Activated CD4-positive, alpha-beta memory T cell treated with anti-CD3 and anti-CD28 coated beads, Interleukin-2, amount 10 ng/mL, durations not matched to agents 7 days and 5 days (primary cell): ENCODE data around the gene C20orf173. TPM values are rescaled to one million over a fixed set of nuclear protein-coding genes. Genes with fewer than 3 reads are reported as not detected.
A peak's percentile ranks its signal among the peaks of the same experiment; 100 is the strongest.
"Not testable (repeated sequence)": the region's sequence is repeated elsewhere in the genome, so short reads cannot be mapped to it uniquely, and the experiment has no call there.

Experiments used
- CTCF ChIA-PET: fragments of 350-600 bp; sonication (Branson Sonifier 250); formaldehyde crosslinking; loops from one replicate; lab custom pipeline; 2021; ENCODE audit warnings: antibody characterized with exemption, inconsistent platforms; lab: Charles Lee
- POLR2A ChIA-PET: fragments of 350-600 bp; sonication (Branson Sonifier 250); formaldehyde crosslinking; loops from one replicate; lab custom pipeline; 2021; ENCODE audit warnings: antibody characterized with exemption; lab: Charles Lee
- DNase-seq: peaks from one replicate; pipeline ENCODE4 v3.0.0-alpha.2; 2020
- H3K27ac Mint-ChIP-seq: one replicate; pipeline ENCODE4 v1.8.0; 2021; ENCODE audit warnings: mild to moderate bottlenecking, mixed read lengths
- H3K27me3 Mint-ChIP-seq: one replicate; pipeline ENCODE4 v1.8.0; 2021; ENCODE audit warnings: mixed read lengths
- H3K36me3 Mint-ChIP-seq: one replicate; pipeline ENCODE4 v1.8.0; 2021; ENCODE audit warnings: low read depth, mixed read lengths
- H3K4me1 Mint-ChIP-seq: one replicate; pipeline ENCODE4 v1.8.0; 2021; ENCODE audit warnings: mixed read lengths
- H3K4me3 Mint-ChIP-seq: one replicate; pipeline ENCODE4 v1.8.0; 2021; ENCODE audit warnings: mild to moderate bottlenecking, mixed read lengths
- H3K9me3 Mint-ChIP-seq: one replicate; pipeline ENCODE4 v1.8.0; 2021; ENCODE audit warnings: mixed read lengths
- total RNA-seq, 2 experiments: library from RNA; stranded (reverse); gene quantifications; one replicate each; pipeline ENCODE4 v1.2.3, GENCODE V29; 2021

C20orf173 gene
- total RNA-seq, 2 experiments from 2014 or later = not detected

- Mint-ChIP-seq H3K27ac (peak overlapping the region; percentile 29), H3K4me3 (peak overlapping the region; percentile 89), H3K27me3 (no peaks in the 10 kb centered on the region), H3K36me3 (peaks cover 5% of the 10 kb centered on the region), H3K9me3 (no peaks in the 10 kb centered on the region), H3K4me1 (peaks cover 23% of the 10 kb centered on the region)
- CTCF ChIA-PET = interaction anchor here (0.6 kb wide), 1 partner anchor 1127 kb away, joined by 3 read pairs; no protein-coding TSS in a partner anchor
- DNase-seq = no peak
- POLR2A ChIA-PET = interaction anchor here (0.8 to 2.2 kb wide), 7 partner anchors 13 to 410 kb away, joined by 3 to 13 read pairs (median 5); partner anchors contain the start of genes RBM39 and SPAG4
Observed at GRCh38 chr20:35542990-35543389, 13.5 kb upstream of the C20orf173 start.

GRCh38 chr20:35541783-35542662 lies 12.6 kb upstream of the C20orf173 start, which contains the start of gene ERGIC3:
TSS of gene ERGIC3 (plus strand) at chr20:35542078. CDS start at chr20:35542098, 20 bp downstream.
- H3K4me1 Mint-ChIP-seq = peaks cover 23% of the 10 kb centered on the region
- no peaks in the 10 kb centered on the region for H3K27me3 Mint-ChIP-seq
- peak within 1 kb of the TSS; percentile 89 for H3K4me3 Mint-ChIP-seq
- H3K36me3 Mint-ChIP-seq = peaks cover 5% of the 10 kb centered on the region
- no peaks in the 10 kb centered on the region for H3K9me3 Mint-ChIP-seq
- H3K27ac Mint-ChIP-seq = peak within 1 kb of the TSS; percentile 84
- ChIA-PET POLR2A (interaction anchor here (0.8 to 2.2 kb wide), 15 partner anchors 10 to 411 kb away, joined by 3 to 13 read pairs (median 4); partner anchors contain the start of genes MMP24OS, RBM39 and SPAG4), CTCF (interaction anchor here (0.7 to 1.1 kb wide), 3 partner anchors 74 to 994 kb away, joined by 3 to 6 read pairs (median 4); partner anchors contain the start of genes SCAND1 and SPAG4)
- peak; percentile 98 for DNase-seq

GRCh38 chr20:35541118-35541782 lies 11.8 kb upstream of the C20orf173 start:
- peak overlapping the region; percentile 89 for H3K4me3 Mint-ChIP-seq
- CTCF ChIA-PET = interaction anchor here (0.7 to 1.1 kb wide), 3 partner anchors 75 to 995 kb away, joined by 3 to 6 read pairs (median 4); partner anchors contain the start of genes SCAND1 and SPAG4
- H3K4me1 Mint-ChIP-seq = peaks cover 23% of the 10 kb centered on the region
- H3K27ac Mint-ChIP-seq = no peak overlapping the region
- H3K27me3 Mint-ChIP-seq = no peaks in the 10 kb centered on the region
- H3K36me3 Mint-ChIP-seq = peaks cover 5% of the 10 kb centered on the region
- no peak for DNase-seq
- POLR2A ChIA-PET = interaction anchor here (0.6 to 2.2 kb wide), 14 partner anchors 9 to 412 kb away, joined by 3 to 13 read pairs (median 4); partner anchors contain the start of genes CPNE1, MMP24OS, RBM12 and RBM39
- no peaks in the 10 kb centered on the region for H3K9me3 Mint-ChIP-seq

- peaks cover 23% of the 10 kb centered on the region for H3K4me1 Mint-ChIP-seq
- no peak overlapping the region for H3K4me3 Mint-ChIP-seq
- H3K9me3 Mint-ChIP-seq = no peaks in the 10 kb centered on the region
- peak; percentile 46 for DNase-seq
- peaks cover 5% of the 10 kb centered on the region for H3K36me3 Mint-ChIP-seq
- H3K27ac Mint-ChIP-seq = no peak overlapping the region
- POLR2A ChIA-PET = interaction anchor here (1.6 kb wide), 1 partner anchor 124 kb away, joined by 4 read pairs; the partner anchor contains the start of genes CPNE1 and RBM12
- H3K27me3 Mint-ChIP-seq = peaks cover 3% of the 10 kb centered on the region
- CTCF ChIA-PET = no interaction called here
Observed at GRCh38 chr20:35539756-35540212, 10.3 kb upstream of the C20orf173 start.

GRCh38 chr20:35527122-35527769 lies 2.2 kb downstream of the C20orf173 start:
- H3K4me1 Mint-ChIP-seq = no peaks in the 10 kb centered on the region
- DNase-seq = no peak
- CTCF ChIA-PET = interaction anchor here (0.7 kb wide), 1 partner anchor 238 kb away, joined by 3 read pairs; no protein-coding TSS in a partner anchor
- no peak overlapping the region for H3K27ac Mint-ChIP-seq
- H3K4me3 Mint-ChIP-seq = no peak overlapping the region
- no peaks in the 10 kb centered on the region for H3K27me3 Mint-ChIP-seq
- no peaks in the 10 kb centered on the region for H3K9me3 Mint-ChIP-seq
- H3K36me3 Mint-ChIP-seq = no peaks in the 10 kb centered on the region
- POLR2A ChIA-PET = interaction anchor here (1.4 kb wide), 1 partner anchor 14 kb away, joined by 4 read pairs; the partner anchor contains the start of gene ERGIC3

GRCh38 chr20:35525639-35526038 lies 3.8 kb downstream of the C20orf173 start:
- no peak overlapping the region for H3K4me3 Mint-ChIP-seq
- ChIA-PET CTCF (interaction anchor here (0.6 kb wide), 1 partner anchor 158 kb away, joined by 3 read pairs; no protein-coding TSS in a partner anchor), POLR2A (no interaction called here)
- DNase-seq = no peak
- no peaks in the 10 kb centered on the region for H3K4me1 Mint-ChIP-seq
- no peaks in the 10 kb centered on the region for H3K27me3 Mint-ChIP-seq
- H3K9me3 Mint-ChIP-seq = no peaks in the 10 kb centered on the region
- H3K27ac Mint-ChIP-seq = no peak overlapping the region
- H3K36me3 Mint-ChIP-seq = no peaks in the 10 kb centered on the region

- H3K4me3 Mint-ChIP-seq = no peak overlapping the region
- DNase-seq = peak; percentile 36
- H3K36me3 Mint-ChIP-seq = no peaks in the 10 kb centered on the region
- no peaks in the 10 kb centered on the region for H3K27me3 Mint-ChIP-seq
- no peaks in the 10 kb centered on the region for H3K9me3 Mint-ChIP-seq
- no peaks in the 10 kb centered on the region for H3K4me1 Mint-ChIP-seq
- POLR2A ChIA-PET = no interaction called here
- no peak overlapping the region for H3K27ac Mint-ChIP-seq
- CTCF ChIA-PET = no interaction called here
Observed at GRCh38 chr20:35523298-35523888, 6.1 kb downstream of the C20orf173 start.

- DNase-seq = no peak
- Mint-ChIP-seq H3K27me3 (no peaks in the 10 kb centered on the region), H3K9me3 (no peaks in the 10 kb centered on the region), H3K4me1 (no peaks in the 10 kb centered on the region), H3K4me3 (no peak overlapping the region), H3K36me3 (peaks cover 13% of the 10 kb centered on the region), H3K27ac (no peak overlapping the region)
- ChIA-PET POLR2A (interaction anchor here (0.9 kb wide), 1 partner anchor 35 kb away, joined by 3 read pairs; no protein-coding TSS in a partner anchor), CTCF (interaction anchor here (0.7 kb wide), 1 partner anchor 18 kb away, joined by 3 read pairs; no protein-coding TSS in a partner anchor)
Observed at GRCh38 chr20:35518955-35519354, 10.5 kb downstream of the C20orf173 start.

GRCh38 chr20:35517767-35518166 lies 11.7 kb downstream of the C20orf173 start:
- ChIA-PET CTCF (interaction anchor here (0.7 kb wide), 1 partner anchor 118 kb away, joined by 4 read pairs; no protein-coding TSS in a partner anchor), POLR2A (interaction anchor here (1.2 kb wide), 1 partner anchor 23 kb away, joined by 3 read pairs; no protein-coding TSS in a partner anchor)
- H3K4me3 Mint-ChIP-seq = not testable (repeated sequence)

GRCh38 chr20:35517125-35517524 lies 12.3 kb downstream of the C20orf173 start:
- H3K4me1 Mint-ChIP-seq = no peaks in the 10 kb centered on the region
- no peaks in the 10 kb centered on the region for H3K27me3 Mint-ChIP-seq
- DNase-seq = no peak
- peaks cover 24% of the 10 kb centered on the region for H3K36me3 Mint-ChIP-seq
- no peaks in the 10 kb centered on the region for H3K9me3 Mint-ChIP-seq
- H3K27ac Mint-ChIP-seq = no peak overlapping the region
- ChIA-PET CTCF (interaction anchor here (0.6 to 0.7 kb wide), 2 partner anchors 119 to 368 kb away, joined by 4 read pairs; no protein-coding TSS in a partner anchor), POLR2A (interaction anchor here (1.2 to 2.1 kb wide), 2 partner anchors 24 to 26 kb away, joined by 3 to 6 read pairs; no protein-coding TSS in a partner anchor)
- no peak overlapping the region for H3K4me3 Mint-ChIP-seq

More at GRCh38 chr20:35517767-35518166, 11.7 kb downstream of the C20orf173 start:
- H3K27me3 Mint-ChIP-seq, H3K27ac Mint-ChIP-seq, H3K4me1 Mint-ChIP-seq, DNase-seq, H3K9me3 Mint-ChIP-seq: not testable (repeated sequence)
- peaks cover 17% of the 10 kb centered on the region for H3K36me3 Mint-ChIP-seq

GRCh38 chr20:35515949-35516645 lies 13.4 kb downstream of the C20orf173 start:
- H3K27me3 Mint-ChIP-seq = no peaks in the 10 kb centered on the region
- H3K9me3 Mint-ChIP-seq = no peaks in the 10 kb centered on the region
- DNase-seq = no peak
- no peaks in the 10 kb centered on the region for H3K4me1 Mint-ChIP-seq
- POLR2A ChIA-PET = interaction anchor here (1.0 to 2.1 kb wide), 3 partner anchors 10 to 25 kb away, joined by 3 to 6 read pairs (median 3); no protein-coding TSS in a partner anchor
- no peak overlapping the region for H3K27ac Mint-ChIP-seq
- peaks cover 32% of the 10 kb centered on the region for H3K36me3 Mint-ChIP-seq
- CTCF ChIA-PET = interaction anchor here (0.6 to 1.4 kb wide), 2 partner anchors 31 to 369 kb away, joined by 3 to 4 read pairs; no protein-coding TSS in a partner anchor
- no peak overlapping the region for H3K4me3 Mint-ChIP-seq
